GM18499 (cell line): ENCODE measurements around the gene TEX11.
"Not testable (repeated sequence)": the region's sequence is repeated elsewhere in the genome, so short reads cannot be mapped to it uniquely, and the experiment has no call there.

Source experiments
- ATAC-seq: cut with Tn5 transposase; IDR thresholded peaks from one replicate; pipeline ENCODE4 v1.9.1; 2021; ENCODE audit warnings: moderate number of reproducible peaks; ENCODE audit not compliant: insufficient read depth, unreplicated experiment

The TEX11 gene

DNA sequence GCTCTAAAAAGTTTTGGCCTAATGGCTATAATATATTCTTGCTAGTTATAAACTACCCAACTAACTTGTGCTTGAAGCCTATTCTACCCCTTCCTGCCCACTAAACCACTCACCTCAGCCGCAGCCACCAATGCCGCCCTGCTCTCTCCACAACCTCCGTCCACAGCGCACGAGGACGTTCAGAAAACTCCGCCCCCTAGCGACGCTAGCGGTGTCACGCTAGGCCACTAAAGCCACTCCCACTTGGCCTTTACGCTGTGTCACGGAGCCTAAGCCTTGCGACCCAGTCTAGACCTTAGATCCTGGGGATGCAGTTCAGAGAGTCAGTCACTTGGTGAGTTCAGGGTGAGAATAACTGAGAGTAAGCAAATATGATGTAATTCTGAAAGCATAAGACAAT is at the start of gene TEX11:
Gene TEX11, minus strand, starts transcription at position 171 of the 400 bp plus-strand sequence. CDS start 922 bp downstream, outside the sequence.
- no peak for ATAC-seq

GRCh38 chrX:70954871-70955270 is 46.4 kb upstream of the TEX11 start:
- no peak for ATAC-seq

- no peak for ATAC-seq
Observed at GRCh38 chrX:70924294-70924911, 15.9 kb upstream of the TEX11 start.

DNA sequence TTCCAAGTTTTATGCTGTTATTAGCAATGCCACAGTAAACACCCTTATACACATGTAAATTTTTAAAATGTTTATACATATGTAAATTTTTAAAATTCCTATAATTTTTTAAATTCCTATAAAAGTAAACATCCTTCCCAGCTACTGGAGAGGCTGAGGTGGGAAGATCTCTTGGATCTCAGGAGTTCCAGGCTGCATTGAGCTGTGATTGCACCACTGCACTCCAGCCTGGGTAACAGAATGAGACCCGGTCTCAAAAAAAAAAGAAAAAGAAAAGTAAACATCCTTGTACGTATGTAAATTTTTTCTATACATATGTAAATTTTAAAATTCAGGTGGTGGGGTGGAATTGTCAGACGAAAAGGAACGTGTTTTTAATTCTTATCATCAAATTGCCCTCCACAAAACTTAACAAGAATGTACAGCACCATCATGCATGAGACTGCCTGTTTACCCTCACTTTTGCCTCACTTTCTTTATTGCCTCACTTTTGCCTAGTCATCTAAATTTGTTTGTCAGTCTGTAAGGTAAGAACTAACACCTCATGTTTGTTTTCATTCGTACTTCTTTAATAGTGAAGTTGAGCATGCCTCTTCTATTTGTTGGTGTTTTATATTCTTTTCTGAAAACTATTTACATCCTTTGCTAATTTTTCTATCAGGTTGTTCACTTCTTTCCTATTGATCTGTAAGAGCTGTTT is 14.4 kb upstream of the TEX11 start:
- ATAC-seq, result no peak

GRCh38 chrX:70921709-70922352 is 13.3 kb upstream of the TEX11 start:
- no peak for ATAC-seq

- no peak for ATAC-seq
Observed at GRCh38 chrX:70916754-70917153, 8.2 kb upstream of the TEX11 start.

GRCh38 chrX:70907900-70908299 is 611 bp downstream of the TEX11 start:
- ATAC-seq, result no peak

- no peak for ATAC-seq
Observed at GRCh38 chrX:70901465-70901864, 7.0 kb downstream of the TEX11 start.

- ATAC-seq, result not testable (repeated sequence)
Observed at GRCh38 chrX:70890441-70890840, 18.1 kb downstream of the TEX11 start.

DNA sequence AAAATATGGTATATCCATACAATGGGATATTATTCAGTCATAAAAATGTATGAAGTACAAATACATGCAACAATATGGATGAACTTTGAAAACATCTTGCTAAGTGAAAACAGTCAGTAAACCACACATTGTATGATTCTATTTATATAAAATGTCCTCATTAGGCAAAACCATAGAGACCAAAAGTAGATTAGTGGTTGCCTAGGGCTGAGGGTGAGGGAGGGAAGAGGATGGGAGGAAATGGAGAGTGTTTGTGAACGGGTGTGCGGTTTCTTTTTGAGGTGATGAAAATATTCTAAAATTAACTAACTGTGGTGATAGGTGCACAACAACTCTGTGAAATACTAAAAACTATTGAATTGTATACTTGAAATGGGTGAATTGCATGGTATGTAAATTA is 29.6 kb downstream of the TEX11 start:
- no peak for ATAC-seq

DNA sequence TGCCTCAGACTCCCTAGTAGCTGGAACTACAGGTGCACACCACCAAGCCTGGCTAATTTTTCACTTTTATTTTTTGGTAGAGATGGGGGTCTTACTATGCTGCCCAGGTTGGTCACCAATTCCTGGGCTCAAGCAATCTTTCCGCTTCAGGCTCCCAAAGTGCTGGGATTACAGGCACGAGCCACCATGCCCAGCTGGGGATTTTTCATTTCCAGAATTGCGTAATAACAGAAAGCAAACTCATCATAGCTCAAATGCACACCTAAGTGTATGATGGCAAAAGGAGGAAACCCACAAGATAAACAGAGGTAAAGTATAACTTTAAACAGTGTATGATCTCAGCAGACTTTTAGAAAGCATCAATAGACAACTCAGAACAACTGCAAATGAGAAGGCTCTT is 56.2 kb downstream of the TEX11 start:
- ATAC-seq, result no peak

DNA sequence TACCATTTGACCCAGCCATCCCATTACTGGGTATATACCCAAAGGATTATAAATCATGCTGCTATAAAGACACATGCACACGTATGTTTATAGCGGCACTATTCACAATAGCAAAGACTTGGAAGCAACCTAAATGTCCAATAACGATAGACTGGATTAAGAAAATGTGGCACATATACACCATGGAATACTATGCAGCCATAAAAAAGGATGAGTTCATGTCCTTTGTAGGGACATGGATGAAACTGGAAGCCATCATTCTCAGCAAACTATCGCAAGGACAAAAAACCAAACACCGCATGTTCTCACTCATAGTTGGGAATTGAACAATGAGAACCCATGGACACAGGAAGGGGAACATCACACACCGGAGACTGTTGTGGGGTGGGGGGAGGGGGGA is 64.4 kb downstream of the TEX11 start:
- ATAC-seq, result not testable (repeated sequence)

DNA sequence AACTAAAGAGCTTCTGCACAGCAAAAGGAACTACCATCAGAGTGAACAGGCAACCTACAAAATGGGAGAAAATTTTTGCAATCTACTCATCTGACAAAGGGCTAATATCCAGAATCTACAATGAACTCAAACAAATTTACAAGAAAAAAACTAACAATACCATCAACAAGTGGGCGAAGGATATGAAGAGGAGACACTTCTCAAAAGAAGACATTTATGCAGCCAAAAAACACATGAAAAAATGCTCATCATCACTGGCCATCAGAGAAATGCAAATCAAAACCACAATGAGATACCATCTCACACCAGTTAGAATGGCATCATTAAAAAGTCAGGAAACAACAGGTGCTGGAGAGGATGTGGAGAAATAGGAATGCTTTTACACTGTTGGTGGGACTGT is 64.9 kb downstream of the TEX11 start:
- ATAC-seq, result not testable (repeated sequence)

GRCh38 chrX:70834589-70834988 is 73.9 kb downstream of the TEX11 start:
- ATAC-seq, result no peak

GRCh38 chrX:70826715-70827114 is 81.8 kb downstream of the TEX11 start:
- no peak for ATAC-seq

DNA sequence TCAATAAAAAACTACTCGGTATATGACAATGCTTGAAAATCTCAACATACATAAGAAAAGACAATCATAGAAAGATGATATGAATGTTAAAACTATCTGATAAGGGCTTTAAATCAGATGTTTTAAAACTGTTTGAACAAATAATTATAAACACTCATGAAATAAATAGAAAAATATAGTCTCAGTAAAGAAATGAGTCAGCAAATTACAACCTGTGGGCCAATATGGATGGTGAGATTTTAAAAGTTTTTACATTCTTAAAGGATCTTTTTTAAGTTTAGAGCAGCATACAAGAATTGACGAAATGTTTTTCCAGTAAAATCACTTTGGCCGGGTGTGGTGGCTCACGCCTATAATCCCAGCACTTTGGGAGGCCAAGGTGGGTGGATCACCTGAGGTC is 83.1 kb downstream of the TEX11 start:
- ATAC-seq, result no peak

DNA sequence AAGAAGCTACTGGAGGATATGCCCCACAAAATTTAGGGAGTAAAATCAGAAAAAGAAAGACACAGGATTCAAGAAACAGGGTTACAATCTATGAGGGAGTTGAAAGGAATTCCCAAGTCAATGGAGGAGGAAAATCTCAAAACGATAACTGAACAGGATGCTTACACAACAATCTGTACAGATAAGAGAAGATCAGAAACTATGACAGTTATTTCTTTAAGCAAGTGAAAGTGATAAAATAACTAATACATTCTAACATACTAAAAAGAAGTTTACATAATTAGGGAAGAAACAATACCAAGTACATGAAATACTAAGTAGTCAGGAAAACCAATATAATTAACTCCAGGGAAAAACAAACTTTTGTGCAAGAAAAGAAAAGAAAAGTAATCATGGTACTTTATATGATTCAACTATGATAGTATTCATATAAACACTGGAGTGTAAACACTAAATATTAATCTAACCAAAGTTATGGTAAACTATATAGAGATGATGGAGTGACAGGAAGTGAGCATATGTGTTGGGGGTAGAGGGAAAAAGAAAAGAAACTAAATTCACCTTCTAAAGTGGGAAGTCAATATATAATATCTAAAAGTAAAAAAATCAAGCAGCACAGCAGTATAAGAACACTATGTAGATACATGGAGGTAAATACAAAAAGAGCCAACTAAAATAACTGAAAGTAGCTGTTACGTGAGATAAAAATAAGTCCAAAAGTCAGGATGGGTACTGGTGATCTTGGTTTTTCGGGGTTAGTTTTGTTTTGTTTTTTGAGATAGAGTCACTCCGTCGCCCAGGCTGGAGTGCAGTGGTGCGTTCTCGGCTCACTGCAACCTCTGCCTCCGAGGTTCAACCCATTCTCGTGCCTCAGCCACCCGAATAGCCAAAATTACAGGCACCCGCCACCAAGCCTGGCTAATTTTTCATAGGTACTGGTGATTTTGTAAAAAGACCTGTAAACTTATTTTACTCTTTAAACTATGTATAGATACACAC is 99.3 kb downstream of the TEX11 start:
- ATAC-seq, result no peak

- no peak for ATAC-seq
Observed at GRCh38 chrX:70806081-70806480, 102.4 kb downstream of the TEX11 start.

DNA sequence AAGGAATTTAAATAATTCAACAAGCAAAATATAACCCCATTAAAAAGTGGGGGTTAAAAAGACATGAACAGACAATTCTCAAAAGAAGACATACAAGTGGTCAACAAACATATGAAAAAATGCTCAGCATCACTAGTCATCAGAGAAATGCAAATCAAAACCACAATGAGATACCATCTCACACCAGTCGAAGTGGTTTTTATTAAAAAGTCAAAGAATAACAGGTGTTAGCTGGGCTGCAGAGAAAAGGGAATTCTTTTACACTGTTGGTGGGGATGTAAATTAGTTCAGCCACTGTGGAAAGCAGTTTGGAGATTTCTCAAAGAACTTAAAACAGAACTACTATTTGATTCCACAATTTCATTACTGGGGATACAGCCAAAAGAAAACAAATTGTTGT is 111.8 kb downstream of the TEX11 start:
- not testable (repeated sequence) for ATAC-seq

DNA sequence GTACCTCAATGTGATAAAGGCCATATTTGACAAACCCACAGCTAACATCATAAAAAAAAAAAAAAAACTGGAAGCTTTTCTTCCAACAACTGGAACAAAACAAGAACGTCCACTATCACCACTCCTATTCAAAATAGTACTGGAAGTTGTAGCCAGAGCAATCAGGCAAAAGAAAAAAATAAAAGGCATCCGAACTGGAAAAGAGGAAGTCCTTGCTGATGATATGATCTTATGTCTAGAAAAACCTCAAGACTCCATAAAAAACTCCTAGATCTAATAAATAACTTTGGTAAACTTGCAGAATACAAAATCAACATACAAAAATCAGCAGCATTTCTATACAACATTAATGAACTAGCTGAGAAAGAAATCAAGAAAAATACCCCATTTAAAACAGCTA is 134.3 kb downstream of the TEX11 start:
- no peak for ATAC-seq
